ENCODE measurements around the gene FRMD8.

The FRMD8 gene

DNA sequence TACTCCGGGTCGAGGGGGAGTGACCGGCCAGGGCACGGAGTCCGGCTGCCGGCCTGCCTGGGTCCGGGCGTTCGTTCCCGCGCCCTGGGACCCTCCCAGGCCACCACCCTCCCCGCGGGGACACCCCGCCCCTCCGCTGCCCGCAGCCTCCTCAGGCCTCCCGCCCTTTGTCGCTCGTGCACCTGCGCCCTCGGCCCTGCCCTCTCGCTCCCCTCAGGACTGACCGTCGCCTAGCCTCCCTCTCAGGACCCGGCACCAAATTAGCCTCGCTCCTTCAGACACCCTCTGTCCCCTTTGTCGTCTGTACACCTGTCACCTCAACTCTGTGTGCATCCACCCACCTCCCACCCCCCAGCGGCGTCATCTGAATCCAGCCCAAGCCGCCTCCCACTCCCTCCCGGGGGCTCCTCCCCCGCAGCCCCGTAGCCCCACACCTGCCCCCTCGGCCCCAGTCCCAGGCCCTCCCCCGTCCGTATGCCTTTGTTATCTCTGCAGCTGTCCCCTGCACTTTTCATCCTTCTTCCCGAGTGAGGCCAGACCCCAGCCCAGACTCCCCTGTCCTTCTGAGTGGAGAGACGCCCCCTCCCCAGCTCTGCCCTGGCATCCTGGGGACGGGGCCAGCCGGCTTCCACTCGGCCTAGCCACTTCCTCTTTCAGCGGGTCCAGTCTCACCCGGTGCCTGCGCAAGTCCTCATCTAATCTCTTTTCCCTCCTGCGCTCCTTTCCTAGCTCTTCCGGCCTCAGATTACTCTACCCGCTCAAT lies 31.2 kb upstream of the FRMD8 start:
- Histone ChIP-seq H3K36me3 (peaks cover 32% of the 10 kb centered on the region), H3K4me1 (peaks cover 23% of the 10 kb centered on the region), H4K20me1 (peaks cover 26% of the 10 kb centered on the region), H3K9ac (peak overlapping the region; percentile 82), H3K4me2 (peak overlapping the region; percentile 95), H3K4me3 (peak overlapping the region; percentile 81), H3K27ac (peak overlapping the region; percentile 77), H3K9me3 (no peaks in the 10 kb centered on the region), H3K27me3 (no peaks in the 10 kb centered on the region)
- no peak for TF ChIP-seq Cebpa-rat (IDR thresholded peaks at IDR 0.05)

- Histone ChIP-seq H3K27ac (no peak overlapping the region), H3K4me2 (peak overlapping the region; percentile 95), H3K9me3 (no peaks in the 10 kb centered on the region), H3K9ac (peak overlapping the region; percentile 34; the same call in 1 of the 2 replicates), H4K20me1 (peaks cover 24% of the 10 kb centered on the region), H3K27me3 (no peaks in the 10 kb centered on the region), H3K4me1 (peaks cover 23% of the 10 kb centered on the region), H3K36me3 (peaks cover 26% of the 10 kb centered on the region), H3K4me3 (peak overlapping the region; percentile 81)
- no peak for TF ChIP-seq Cebpa-rat (IDR thresholded peaks at IDR 0.05)
Observed at GRCh38 chr11:65355776-65356393, 30.6 kb upstream of the FRMD8 start.

DNA sequence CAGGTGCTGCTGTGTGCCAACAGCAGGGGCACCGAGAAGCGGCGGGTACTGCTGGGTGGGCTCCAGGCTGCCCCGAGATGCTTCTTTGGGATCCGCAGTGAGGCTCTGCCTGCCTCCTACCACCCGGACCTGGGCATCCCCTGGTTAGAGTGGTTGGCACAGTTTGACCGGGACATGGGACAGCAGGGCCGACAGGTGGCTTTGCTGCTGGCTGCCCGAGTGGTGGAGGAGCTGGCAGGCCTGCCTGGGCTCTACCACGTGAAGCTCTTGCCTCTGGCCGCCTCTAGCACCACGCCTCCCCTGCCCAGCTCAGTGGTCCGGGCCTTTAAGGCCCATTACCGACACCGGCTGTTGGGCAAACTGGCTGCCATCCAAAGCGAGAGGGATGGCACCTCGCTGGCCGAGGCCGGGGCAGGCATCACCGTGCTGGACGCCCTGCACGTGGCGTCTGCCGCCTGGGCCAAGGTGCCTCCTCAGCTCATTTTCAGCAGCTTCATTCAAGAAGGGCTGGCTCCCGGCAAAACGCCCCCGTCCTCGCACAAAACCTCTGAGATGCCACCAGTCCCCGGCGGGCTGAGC lies 30.0 kb upstream of the FRMD8 start:
- Histone ChIP-seq H3K27ac (no peak overlapping the region), H3K9ac (no peak overlapping the region), H3K4me3 (no peak overlapping the region), H3K9me3 (no peaks in the 10 kb centered on the region), H3K4me1 (peaks cover 23% of the 10 kb centered on the region), H3K4me2 (peak overlapping the region; percentile 95; the same call in 1 of the 2 replicates), H3K36me3 (peaks cover 20% of the 10 kb centered on the region), H3K27me3 (no peaks in the 10 kb centered on the region), H4K20me1 (peaks cover 22% of the 10 kb centered on the region)
- no peak for TF ChIP-seq Cebpa-rat (IDR thresholded peaks at IDR 0.05)

- Histone ChIP-seq H3K27me3 (no peaks in the 10 kb centered on the region), H3K36me3 (peaks cover 8% of the 10 kb centered on the region; the same call in 1 of the 2 replicates), H3K9me3 (no peaks in the 10 kb centered on the region), H3K4me1 (peaks cover 29% of the 10 kb centered on the region), H4K20me1 (peaks cover 9% of the 10 kb centered on the region), H3K4me3 (no peak overlapping the region), H3K27ac (no peak overlapping the region), H3K4me2 (no peak overlapping the region), H3K9ac (no peak overlapping the region)
- no peak for TF ChIP-seq Cebpa-rat (IDR thresholded peaks at IDR 0.05)
Observed at GRCh38 chr11:65357856-65358356, 28.5 kb upstream of the FRMD8 start.

DNA sequence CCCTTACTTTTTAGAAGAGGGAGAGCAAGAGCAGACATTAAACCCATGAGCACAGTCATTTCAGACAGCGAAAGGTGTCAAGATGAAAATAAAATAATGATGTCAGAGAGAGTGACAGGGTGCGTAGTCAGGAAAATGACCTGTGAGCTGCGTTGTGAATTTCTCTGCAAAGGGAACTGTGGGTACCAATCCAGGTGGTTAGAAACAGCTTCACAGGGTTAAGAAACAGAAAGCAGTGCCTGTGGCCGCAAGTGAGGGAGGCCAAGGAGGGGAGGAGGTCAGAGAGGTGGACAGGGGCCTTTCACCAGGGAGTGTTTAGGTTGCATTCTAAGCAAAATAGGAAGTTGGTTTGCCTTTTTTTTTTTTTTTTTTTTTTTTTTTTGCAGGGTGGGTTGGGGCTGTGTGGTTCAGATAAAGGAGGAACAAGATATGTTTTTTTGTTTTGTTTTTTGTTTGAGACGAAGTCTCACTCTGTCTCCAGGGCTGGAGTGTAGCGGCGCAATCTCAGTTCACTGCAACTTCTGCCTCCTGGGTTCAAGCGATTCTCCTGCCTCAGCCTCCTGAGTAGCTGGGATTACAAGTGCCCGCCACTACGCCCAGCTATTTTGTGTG lies 24.0 kb upstream of the FRMD8 start:
- no peak for TF ChIP-seq Cebpa-rat (IDR thresholded peaks at IDR 0.05)
- no peaks in the 10 kb centered on the region for H3K36me3 ChIP-seq
- H3K4me2 ChIP-seq = peak overlapping the region; percentile 21; the same call in 1 of the 2 replicates
- H3K9me3 ChIP-seq = no peaks in the 10 kb centered on the region
- H3K9ac ChIP-seq = 0 out of 2 replicates have a peak overlapping the region, but pooled peaks have one; percentile 2
- H3K4me3 ChIP-seq = no peak overlapping the region
- no peaks in the 10 kb centered on the region for H3K27me3 ChIP-seq
- no peaks in the 10 kb centered on the region for H4K20me1 ChIP-seq
- H3K4me1 ChIP-seq = peaks cover 20% of the 10 kb centered on the region; the same call in 1 of the 2 replicates
- no peak overlapping the region for H3K27ac ChIP-seq

DNA sequence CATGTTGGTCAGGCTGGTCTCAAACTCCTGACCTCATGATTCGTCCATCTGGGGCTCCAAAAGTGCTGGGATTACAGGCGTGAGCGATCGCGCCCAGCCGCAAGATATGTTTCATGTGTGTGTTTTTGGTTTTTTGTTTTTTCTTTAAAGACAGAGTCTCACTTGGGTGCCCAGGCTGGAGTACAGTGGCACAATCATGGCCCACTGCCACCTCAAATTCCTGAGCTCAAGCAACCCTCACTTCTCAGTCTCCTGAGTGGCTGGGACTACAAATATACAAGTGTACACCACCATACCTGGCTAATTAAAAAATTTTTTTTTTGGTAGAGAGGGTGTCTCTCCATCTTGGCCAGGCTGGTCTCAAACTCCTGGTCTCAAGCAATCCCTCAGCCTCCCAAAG lies 23.5 kb upstream of the FRMD8 start:
- Histone ChIP-seq H3K9ac (0 out of 2 replicates have a peak overlapping the region, but pooled peaks have one; percentile 2), H3K4me1 (peaks cover 20% of the 10 kb centered on the region; the same call in 1 of the 2 replicates)

GRCh38 chr11:65363770-65364169 lies 22.7 kb upstream of the FRMD8 start:
- no peak overlapping the region for H3K27ac ChIP-seq
- TF ChIP-seq Cebpa-rat (IDR thresholded peaks at IDR 0.05) = no peak
- H3K36me3 ChIP-seq = no peaks in the 10 kb centered on the region
- H3K4me3 ChIP-seq = no peak overlapping the region
- no peak overlapping the region for H3K4me2 ChIP-seq
- peaks cover 20% of the 10 kb centered on the region; the same call in 1 of the 2 replicates for H3K4me1 ChIP-seq
- H3K27me3 ChIP-seq = no peaks in the 10 kb centered on the region
- H4K20me1 ChIP-seq = no peaks in the 10 kb centered on the region
- H3K9me3 ChIP-seq = no peaks in the 10 kb centered on the region
- H3K9ac ChIP-seq = no peak overlapping the region

More for the DNA sequence above, 23.5 kb upstream of the FRMD8 start:
- Histone ChIP-seq H3K27ac (no peak overlapping the region), H4K20me1 (no peaks in the 10 kb centered on the region), H3K36me3 (no peaks in the 10 kb centered on the region), H3K4me3 (no peak overlapping the region), H3K4me2 (peak overlapping the region; percentile 21; the same call in 1 of the 2 replicates), H3K27me3 (no peaks in the 10 kb centered on the region), H3K9me3 (no peaks in the 10 kb centered on the region)
- no peak for TF ChIP-seq Cebpa-rat (IDR thresholded peaks at IDR 0.05)

DNA sequence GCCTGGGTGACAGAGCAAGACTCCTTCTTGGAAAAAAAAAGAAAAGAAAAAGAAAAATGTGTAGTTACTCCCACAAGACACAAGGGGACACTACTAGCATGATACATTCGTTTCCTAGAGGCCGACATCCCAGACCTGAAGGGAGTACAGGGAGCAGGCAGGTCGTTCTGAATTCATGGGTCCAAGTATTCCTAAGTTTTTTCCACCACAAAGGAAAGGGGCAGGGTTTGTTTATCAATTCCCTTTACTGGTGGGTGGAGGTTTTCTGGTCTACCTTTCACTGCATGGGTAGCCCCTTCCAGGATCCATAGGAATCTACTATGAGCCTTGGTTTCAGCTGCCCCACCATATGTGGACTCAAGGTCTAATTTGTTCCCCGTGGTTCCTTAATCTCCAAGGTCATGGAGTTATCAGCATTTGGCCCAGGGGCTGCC lies 20.1 kb upstream of the FRMD8 start:
- Histone ChIP-seq H3K36me3 (no peaks in the 10 kb centered on the region), H3K4me3 (no peak overlapping the region), H3K9ac (no peak overlapping the region), H4K20me1 (no peaks in the 10 kb centered on the region), H3K27me3 (no peaks in the 10 kb centered on the region), H3K9me3 (no peaks in the 10 kb centered on the region), H3K4me2 (no peak overlapping the region), H3K4me1 (peaks cover 35% of the 10 kb centered on the region), H3K27ac (no peak overlapping the region)
- no peak for TF ChIP-seq Cebpa-rat (IDR thresholded peaks at IDR 0.05)

DNA sequence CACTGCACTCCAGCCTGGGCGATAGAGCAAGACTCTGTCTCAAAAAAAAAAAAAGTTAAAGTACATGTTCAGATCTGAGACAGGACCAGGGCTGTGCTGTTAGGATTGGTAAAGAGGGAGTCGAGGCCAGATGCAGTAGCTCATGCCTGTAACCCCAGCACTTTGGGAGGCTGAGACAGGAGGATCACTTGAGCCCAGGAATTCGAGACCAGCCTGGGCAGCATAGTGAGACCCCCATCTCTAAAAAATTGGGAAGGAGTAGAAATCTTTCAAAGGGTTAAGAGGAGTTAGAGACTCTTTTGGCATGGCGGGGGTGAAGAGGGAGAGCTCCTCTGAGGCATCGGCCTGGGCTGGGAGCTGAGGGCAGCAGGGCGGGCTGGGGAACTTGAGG lies 15.8 kb upstream of the FRMD8 start:
- peak overlapping the region; percentile 58 for H3K4me2 ChIP-seq
- no peak overlapping the region for H3K27ac ChIP-seq
- no peaks in the 10 kb centered on the region for H3K9me3 ChIP-seq
- no peaks in the 10 kb centered on the region for H3K36me3 ChIP-seq
- no peaks in the 10 kb centered on the region for H3K27me3 ChIP-seq
- no peak overlapping the region for H3K9ac ChIP-seq
- peaks cover 32% of the 10 kb centered on the region for H3K4me1 ChIP-seq
- H3K4me3 ChIP-seq = no peak overlapping the region
- H4K20me1 ChIP-seq = no peaks in the 10 kb centered on the region
- no peak for TF ChIP-seq Cebpa-rat (IDR thresholded peaks at IDR 0.05)

Data from BLaER1 (cell line).